Stimulated activated CD4-positive, alpha-beta T cell treated with anti-CD3 and anti-CD28 coated beads, Interleukin-12 subunit alpha, Interleukin-12 subunit beta, amount 100 ng/mL, for 4 hours (primary cell): ENCODE measurements around the gene ADARB1.
"Not testable (repeated sequence)": the region's sequence is repeated elsewhere in the genome, so short reads cannot be mapped to it uniquely, and the experiment has no call there.

ENCODE experiments used
- DNase-seq: peaks from one replicate; pipeline ENCODE4 v3.0.0-alpha.2; 2020

Gene ADARB1

DNA sequence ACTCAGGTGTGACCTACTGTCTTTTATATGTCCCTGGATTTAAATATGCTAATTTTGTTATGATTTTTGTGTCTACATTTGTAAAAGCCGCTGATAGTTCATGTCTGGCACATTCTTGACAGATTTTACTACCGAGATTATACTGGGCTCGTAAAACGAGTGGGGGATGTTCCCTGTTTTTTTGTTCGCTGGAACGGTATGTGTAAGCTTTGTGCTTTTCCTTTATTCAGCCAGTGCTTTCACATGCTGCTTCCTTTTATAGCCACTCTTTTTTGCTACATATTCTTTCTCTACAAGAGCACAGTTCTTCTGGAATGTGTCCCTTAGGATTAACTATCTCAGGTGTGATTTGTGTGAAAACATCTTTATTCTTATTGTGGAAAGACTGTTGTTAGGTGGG, 46.6 kb downstream of the ADARB1 start:
- no peak for DNase-seq

DNA sequence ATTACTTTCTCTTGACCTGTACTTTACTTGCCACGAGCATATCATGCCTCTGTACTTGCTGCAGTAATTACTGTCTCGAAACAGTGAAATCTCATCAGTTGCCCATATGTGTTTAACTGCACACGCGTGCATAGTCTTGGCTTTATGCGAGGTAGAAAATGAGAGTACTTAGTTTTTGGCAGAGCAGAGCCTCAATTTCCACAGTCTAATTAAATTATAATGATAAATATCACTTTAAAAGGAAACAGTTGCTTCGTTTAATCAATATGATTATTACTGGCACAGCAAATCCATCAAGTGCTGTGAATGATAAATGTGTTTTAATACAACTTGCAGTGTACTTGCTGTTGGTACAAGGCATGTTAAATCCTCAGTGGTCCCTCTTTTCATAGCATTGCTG, 47.6 kb downstream of the ADARB1 start:
- DNase-seq = no peak

- DNase-seq = no peak
Observed at GRCh38 chr21:45122432-45123132, 48.2 kb downstream of the ADARB1 start.

- no peak for DNase-seq
Observed at GRCh38 chr21:45123440-45123839, 49.1 kb downstream of the ADARB1 start.

DNA sequence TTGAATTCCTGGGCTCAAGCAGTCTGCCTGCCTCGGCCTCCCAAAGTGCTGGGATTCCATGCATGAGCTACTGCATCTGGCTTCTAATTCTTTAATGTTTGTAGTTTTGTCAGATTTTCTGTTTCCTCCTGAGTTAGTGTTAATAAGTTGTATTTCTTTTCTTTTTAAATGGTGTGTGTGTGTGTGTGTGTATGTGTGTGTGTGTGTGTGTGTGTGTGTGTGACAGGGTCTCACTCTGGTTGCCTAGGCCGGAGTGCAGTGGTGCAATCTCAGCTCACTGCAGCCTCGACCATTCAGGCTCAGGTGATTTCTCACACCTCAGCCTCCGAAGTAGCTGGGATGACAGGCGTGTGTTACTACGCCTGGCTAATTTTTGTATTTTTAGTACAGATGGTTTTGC, 50.2 kb downstream of the ADARB1 start:
- no peak for DNase-seq

- no peak for DNase-seq
Observed at GRCh38 chr21:45125357-45125756, 51.0 kb downstream of the ADARB1 start.

GRCh38 chr21:45126204-45126626, 51.8 kb downstream of the ADARB1 start:
- DNase-seq = no peak

GRCh38 chr21:45126983-45127382, 52.6 kb downstream of the ADARB1 start:
- no peak for DNase-seq

- DNase-seq = no peak
Observed at GRCh38 chr21:45127937-45128336, 53.6 kb downstream of the ADARB1 start.

- DNase-seq = peak; percentile 66
Observed at GRCh38 chr21:45128613-45129188, 54.3 kb downstream of the ADARB1 start.

- no peak for DNase-seq
Observed at GRCh38 chr21:45129189-45129923, 55.0 kb downstream of the ADARB1 start.

DNA sequence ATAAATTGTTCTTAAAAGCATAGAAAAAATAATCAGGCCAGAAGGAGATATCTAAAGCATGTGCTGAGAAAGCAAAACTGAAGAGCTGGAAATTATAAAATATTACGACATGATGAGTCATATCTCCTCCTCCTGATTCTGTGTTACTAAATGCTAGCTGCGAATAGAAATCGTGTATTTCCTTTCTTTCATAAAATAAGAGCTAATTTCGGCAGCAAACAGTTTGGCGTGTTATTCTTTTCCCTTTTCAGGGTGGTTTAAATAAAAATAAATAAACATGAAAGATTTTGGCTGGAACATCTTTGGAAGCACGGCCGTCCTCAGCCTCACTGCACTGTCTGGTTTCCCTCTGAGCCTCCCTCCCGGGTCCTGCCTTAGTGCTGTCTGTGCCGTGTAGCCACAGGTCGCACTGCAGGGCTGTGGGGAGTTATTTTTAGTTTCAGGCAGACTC, 56.0 kb downstream of the ADARB1 start:
- DNase-seq = no peak

DNA sequence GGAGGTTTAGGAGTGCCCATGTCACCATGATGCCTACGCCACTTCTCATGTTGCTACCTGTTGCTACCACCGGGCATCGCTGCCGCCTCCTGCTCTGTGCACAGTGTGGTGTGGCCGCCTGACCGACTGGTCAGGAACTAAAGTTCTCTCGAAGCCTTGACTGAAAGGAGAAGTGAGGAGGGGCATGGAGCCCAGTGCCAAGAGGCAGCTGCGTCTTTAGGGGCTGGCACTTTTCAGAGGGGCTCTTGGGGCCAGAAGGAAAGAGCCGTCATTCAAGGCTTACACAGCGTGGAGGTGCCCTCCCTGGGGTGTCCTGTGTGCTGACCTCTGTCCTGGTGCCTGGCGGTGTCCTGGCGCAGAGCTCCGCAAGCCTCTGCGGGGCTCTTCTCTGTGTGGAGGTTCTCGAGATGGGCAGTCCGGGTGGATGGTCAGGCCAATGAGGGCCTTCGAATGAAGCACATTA, 57.2 kb downstream of the ADARB1 start:
- DNase-seq = no peak

DNA sequence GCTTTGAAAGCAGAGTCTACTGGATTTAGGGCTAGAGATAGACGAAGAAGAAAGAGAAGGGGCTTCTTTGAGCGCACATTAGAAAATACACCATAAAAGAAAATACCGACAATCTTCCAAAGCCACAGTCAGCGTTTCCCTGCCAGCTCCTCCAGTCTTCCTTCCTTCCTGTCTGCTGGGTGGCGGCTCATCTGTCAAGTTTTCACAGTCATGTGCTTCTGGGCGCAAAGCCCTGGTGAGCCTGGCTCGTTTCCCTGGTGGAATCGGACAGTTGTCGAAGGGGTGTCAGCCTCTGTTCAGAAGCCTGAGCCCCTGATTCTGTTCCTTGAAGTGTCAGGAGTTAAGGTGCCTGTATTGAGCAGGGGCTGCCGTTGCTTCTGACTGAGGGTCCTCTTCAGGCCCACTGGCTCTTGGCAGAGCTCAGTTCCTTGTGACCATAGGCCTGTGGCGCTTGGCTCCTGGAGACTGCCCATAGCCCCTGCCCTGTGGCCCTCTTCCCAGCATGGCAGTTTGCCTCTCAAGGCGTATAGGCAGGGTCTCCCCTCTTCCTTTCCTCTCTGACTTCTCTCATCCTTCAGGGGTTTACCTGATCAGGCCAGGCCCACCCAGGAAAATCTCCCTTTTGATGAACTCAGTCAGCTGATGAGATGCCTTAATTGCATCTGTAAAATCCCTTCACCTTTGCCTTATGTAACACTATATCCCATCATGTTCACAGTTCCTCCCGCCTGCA, 58.6 kb downstream of the ADARB1 start:
- DNase-seq = no peak

DNA sequence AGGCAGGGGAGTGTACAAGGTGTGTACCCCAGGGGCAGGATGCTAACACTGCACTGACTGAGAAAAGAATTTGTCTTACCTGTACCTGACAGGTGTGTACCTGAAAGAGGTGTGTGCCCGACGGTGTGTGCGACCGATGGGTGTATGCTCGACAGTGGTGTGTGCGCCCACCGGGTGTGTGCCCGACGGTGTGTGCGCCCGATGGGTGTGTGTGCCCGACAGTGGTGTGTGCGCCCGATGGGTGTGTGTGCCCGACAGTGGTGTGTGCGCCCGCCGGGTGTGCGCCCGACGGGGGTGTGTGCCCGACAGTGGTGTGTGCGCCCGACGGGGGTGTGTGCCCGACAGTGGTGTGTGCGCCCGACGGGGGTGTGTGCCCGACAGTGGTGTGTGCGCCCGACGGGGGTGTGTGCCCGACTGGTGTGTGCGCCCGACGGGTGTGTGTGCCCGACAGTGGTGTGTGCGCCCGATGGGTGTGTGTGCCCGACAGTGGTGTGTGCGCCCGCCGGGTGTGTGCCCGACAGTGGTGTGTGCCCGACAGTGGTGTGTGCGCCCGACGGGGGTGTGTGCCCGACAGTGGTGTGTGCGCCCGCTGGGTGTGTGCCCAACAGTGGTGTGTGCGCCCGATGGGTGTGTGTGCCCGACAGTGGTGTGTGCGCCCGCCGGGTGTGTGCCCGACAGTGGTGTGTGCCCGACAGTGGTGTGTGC, 59.3 kb downstream of the ADARB1 start:
- DNase-seq = not testable (repeated sequence)

GRCh38 chr21:45134279-45135076, 60.1 kb downstream of the ADARB1 start:
- no peak for DNase-seq

GRCh38 chr21:45135122-45135521, 60.7 kb downstream of the ADARB1 start:
- DNase-seq = no peak

DNA sequence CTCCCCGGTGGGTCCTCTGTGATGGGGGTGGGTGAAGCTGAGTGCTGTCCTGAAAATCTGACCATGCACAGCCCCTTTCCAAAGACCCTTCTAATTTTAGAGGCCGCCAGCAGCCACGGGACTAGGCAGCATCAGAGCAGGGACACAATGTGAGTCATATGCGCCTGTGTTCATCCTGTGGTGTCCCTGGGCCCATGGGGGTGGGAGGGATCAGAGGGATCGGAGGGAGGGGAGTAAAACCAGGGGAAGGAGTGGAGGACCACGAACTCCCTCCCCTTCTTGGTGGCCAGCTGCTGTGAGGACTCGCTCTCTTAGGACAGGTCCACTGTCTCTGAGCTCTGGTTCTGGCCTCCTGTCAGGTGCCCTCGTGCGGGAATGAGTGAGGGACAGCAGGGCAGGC, 61.5 kb downstream of the ADARB1 start:
- no peak for DNase-seq

DNA sequence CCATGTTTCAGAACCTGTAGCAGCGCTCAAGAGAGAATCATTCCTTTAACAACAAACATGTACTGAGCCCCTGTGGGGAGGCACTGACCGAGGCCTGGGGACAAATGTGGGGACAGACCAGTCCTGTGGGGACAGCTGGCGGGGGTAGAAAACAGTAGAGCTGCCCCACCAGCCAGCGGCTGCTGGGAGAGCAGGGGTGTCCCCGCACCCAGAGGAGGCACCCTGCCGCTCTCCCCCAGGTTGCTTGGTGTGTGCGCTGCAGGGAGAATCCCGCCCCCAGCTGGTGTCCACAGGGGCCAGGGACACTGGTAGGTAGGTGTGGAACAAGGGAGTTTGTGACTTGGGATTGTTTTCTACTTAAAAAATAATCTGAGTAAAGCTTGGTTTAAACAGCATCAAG, 62.1 kb downstream of the ADARB1 start:
- DNase-seq = no peak

GRCh38 chr21:45136927-45137611, 62.7 kb downstream of the ADARB1 start:
- DNase-seq = peak; percentile 70

GRCh38 chr21:45137612-45137937, 63.2 kb downstream of the ADARB1 start:
- DNase-seq = no peak
